NCI-H146 treated with DMSO at 0.1 percent for 48 hours (cell line): ENCODE data around the gene RSKR.
"Not testable (repeated sequence)": the region's sequence is repeated elsewhere in the genome, so short reads cannot be mapped to it uniquely, and the experiment has no call there.

ENCODE experiments used
- DNase-seq: peaks from one replicate; lab custom pipeline; 2025; ENCODE audit not compliant: unreplicated experiment; lab: John Stamatoyannopoulos, UW

RSKR gene, protein sequence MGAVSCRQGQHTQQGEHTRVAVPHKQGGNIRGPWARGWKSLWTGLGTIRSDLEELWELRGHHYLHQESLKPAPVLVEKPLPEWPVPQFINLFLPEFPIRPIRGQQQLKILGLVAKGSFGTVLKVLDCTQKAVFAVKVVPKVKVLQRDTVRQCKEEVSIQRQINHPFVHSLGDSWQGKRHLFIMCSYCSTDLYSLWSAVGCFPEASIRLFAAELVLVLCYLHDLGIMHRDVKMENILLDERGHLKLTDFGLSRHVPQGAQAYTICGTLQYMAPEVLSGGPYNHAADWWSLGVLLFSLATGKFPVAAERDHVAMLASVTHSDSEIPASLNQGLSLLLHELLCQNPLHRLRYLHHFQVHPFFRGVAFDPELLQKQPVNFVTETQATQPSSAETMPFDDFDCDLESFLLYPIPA

DNA sequence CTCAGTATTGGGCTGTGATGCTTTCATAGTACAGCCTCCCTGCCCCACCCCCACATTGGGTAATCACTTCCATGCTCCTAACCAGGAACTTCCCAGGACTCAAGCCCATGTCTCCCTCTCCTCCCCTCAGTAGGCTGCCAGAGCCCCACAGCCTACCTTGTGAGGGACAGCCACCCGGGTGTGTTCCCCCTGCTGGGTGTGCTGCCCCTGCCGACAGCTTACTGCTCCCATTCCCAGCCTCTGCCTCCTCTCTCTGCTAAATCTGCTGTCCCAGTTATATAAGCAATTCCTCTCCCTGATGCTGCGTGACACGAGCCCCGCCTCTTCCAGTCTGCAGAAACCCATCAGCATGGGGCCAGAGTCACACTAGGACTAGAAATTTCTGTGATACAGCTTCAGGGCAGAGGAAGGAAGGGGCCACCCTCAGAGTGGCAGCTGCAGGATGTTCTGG lies at the start of gene RSKR:
RSKR (minus strand) TSS at position 255 of the 451 bp plus-strand sequence; CDS start at position 231, 24 bp downstream.
- DNase-seq: no peak

DNA sequence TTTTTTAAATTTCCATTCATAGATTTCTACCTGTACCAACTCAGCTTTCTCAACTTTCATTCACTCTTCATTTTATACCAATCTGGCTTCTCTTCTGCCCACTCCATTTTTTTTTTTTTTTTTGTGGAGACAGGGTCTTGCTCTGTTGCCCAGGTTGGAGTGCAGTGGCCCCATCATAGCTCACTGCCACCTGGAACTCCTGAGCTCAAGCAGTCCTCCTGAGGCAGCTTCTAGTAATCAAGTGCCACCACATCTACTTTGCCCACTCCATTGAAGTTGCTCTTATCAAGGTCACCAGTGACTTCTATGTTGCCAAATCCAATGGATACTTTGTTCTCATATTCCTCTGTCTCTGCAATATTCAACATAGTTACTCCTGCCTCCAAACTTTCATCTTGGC lies 49.7 kb upstream of the RSKR start:
- DNase-seq: no peak

DNA sequence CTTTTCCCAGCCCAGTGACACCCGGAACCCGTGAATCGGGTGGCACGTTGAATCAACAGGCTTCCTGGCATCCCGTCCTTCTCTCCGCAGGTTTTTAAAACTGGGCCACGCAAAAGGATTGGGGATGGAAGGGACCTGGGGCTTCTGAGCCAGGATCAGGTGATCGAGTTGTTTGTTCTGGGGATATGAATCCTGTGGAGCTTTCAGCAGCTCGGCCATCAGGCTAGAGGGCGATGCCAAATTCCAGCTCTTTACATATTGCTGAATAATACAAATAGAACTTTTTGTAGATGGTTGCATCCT lies 48.5 kb upstream of the RSKR start:
- no peak for DNase-seq

DNA sequence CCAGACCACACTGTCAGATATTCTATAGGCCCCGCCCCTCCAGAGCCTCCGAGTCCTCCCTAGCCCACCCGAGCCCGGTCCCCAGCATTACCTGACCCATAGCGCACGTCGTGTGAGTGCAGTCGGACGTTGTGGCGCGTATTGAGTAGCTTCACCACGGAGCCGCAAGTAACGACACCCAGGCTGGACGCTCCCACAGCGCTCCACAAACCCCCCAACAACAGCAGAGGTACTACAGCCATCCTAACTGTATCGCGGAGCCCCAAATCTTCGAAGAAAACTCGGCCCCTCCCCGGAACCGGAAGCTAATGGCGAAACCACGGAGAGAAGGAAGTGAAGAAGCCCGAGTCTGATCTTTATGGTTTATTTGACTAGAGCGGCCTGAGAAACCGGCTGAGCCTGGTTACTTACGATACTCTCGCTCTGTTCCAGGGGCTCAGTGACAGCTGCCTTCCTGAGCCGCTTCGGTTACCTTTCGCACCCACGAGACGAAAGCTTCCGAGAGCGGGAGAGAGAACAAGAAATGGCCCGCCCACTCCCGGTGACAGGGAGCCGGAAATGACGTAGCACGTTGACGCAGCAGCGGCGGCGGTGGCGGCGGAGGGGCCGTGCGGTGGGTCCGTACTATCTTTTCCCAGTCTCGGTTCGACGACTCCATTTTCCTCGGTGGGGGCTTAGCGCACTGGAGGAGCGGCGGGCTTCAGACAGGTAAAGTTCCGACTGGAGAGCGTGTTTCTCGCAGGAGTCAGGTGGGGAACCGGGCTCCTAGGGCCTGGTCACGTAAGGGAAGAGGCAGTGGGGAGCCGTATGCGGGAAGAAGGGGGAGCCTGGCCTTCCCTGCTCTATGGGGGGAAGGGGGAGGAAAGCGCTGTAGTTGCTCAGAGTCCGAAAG lies 47.9 kb upstream of the RSKR start, which contains the start of the genes SDF2 and SUPT6H:
SDF2 (minus strand) TSS at position 272 of the 892 bp plus-strand sequence; CDS start at position 242, 30 bp downstream.
SUPT6H (plus strand) TSS at position 571 of the 892 bp plus-strand sequence. CDS start 11,197 bp downstream, outside the sequence.
- DNase-seq: peak; percentile 72

DNA sequence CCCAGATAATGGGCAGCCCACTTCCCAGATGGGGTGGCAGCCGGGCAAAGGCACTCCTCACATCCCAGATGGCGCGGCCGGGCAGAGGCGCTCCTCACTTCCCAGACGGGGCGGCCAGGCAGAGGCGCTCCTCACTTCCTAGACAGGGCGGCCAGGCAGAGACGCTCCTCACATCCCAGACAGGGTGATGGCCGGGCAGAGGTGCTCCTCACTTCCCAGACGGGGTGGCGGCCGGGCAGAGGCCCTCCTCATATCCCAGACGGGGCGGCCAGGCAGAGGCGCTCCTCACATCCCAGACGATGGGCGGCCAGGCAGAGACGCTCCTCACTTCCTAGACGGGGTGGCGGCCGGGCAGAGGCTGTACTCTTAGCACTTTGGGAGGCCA lies 45.5 kb upstream of the RSKR start:
- DNase-seq: not testable (repeated sequence)

DNA sequence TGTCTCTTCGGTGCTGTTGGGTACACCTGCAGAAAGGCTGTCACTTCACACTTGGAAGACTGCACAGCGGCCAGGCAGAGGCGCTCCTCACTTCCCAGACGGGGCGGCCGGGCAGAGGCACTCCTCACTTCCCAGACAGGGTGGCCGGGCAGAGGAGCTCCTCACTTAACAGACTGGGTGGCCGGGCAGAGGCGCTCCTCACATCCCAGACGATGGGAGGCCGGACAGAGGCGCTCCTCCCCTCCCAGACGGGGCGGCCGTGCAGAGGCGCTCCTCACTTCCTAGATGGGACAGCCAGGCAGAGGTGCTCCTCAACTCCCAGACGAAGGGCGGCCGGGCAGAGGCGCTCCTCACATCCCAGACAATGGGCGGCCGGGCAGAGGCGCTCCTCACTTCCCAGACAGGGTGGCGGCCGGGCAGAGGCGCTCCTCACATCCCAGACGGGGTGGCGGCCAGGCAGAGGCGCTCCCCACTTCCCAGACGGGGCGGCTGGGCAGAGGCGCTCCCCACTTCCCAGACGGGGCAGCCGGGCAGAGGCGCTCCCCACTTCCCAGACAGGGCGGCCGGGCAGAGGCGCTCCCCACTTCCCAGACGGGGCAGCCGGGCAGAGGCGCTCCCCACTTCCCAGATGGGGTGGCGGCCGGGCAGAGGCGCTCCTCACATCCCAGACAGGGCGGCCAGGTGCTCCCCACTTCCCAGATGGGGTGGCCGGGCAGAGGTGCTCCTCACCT lies 44.9 kb upstream of the RSKR start:
- DNase-seq: not testable (repeated sequence)

DNA sequence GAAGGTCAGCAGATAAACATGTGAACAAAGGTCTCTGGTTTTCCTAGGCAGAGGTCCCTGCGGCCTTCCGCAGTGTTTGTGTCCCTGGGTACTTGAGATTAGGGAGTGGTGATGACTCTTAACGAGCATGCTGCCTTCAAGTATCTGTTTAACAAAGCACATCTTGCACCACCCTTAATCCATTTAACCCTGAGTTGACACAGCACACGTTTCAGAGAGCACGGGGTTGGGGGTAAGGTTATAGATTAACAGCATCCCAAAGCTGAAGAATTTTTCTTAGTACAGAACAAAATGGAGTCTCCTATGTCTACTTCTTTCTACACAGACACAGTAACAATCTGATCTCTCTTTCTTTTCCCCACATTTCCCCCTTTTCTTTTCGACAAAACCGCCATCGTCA lies 44.4 kb upstream of the RSKR start:
- DNase-seq: not testable (repeated sequence)

DNA sequence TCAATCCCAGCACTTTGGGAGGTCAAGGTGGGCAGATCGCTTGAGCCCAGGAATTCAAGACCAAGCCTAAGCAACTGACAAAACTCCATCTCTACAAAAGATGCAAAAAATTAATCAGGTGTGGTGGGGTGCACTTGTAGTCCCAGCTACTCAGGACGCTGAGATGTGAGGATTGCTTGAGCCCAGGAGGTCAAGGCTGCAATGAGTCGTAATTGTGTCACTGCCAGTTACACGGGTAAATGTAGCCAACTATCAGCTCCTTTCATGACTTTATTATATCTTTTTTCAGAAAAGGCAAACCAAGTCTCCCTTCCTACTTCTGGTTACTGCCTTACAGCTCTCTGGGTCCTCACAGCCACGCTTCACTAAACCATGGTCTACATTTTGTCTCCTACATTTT lies 43.8 kb upstream of the RSKR start:
- no peak for DNase-seq

DNA sequence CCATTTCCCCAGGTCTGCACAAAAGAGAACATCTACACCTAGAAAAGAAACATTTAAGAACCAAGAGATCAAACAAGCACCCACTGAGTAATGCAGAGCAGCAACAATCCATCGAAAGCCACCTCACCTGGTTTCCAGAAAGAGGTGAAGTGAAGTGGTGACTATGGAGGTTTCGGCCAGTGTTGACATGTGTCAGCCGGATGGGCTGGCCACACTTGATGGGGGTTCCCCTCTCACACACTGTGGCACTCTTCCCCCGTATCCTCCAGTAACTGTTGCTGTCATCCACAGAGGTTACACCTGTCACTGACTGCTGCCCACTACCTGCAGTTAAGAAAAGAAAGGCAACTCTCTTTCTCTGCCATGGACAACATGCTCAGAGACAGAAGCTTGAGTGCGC lies 41.2 kb upstream of the RSKR start:
- DNase-seq: no peak

DNA sequence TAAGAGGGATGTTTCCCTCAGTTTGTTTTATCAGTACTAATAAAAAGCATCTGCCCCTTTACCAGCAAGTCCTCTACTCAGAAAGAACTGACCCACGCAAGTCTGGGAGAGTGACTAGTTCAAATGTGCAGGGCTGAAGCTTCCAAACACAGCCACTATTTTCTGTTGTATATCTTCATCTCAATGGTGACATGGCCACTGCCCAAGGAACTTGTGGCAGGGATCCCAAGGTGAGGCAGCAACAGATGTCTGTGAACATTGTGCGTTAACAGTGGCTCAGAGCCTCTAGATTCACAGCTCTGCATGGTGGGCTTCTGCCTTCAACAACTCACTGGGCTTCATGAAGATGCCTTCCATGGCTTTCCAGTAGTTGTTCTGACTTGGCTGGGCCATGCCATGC lies 34.7 kb upstream of the RSKR start:
- DNase-seq: no peak

DNA sequence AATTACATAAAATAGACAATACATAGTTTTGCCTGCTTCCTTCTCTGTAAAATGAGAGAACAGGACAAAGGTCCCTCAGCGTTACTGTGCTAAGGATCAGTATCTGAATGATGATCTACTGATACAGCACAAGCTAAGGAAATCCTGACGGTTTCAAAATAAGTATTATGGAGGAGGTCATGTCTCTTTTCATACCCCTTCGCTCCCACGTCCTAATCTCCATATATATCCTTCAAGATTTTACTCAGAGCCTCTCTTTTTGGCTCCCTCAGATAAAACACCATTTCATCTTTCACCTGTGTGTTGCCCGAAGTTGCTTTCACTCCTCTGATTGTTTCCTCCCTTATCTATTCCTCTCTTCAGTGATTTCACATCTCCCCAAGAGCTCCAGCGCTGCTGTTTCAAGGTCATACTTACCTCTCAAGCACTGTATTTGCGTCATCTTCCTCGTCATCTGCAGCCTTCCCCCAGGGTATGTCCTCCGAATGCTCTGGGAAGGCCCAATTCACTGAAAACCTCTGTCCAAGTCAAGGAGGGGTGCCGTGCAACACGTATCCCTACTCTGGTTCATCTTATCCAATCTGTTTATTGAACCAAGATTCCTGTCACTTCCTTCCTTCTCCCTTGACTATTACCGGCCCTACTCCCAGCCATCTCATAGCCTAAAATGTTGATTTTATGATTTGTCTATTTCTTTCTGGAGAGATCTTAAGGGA lies 32.2 kb upstream of the RSKR start:
- no peak for DNase-seq

DNA sequence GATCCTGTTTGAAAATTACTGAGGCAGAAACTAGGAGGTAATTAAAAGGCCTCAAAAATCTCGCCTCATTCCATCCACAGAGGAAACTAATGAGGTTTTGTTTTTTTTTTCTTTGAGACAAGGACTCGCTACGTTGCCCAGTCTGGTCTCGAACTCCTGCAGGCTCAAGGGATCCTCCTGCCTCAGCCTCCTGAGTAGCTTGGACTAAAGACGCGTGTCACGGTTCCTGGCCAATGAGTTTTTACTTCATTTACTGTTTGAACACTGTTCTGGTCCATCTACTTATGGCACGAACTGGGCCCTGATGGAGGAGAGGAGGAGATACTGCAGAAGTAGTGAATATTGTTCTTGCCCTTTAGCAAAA lies 31.6 kb upstream of the RSKR start:
- no peak for DNase-seq

DNA sequence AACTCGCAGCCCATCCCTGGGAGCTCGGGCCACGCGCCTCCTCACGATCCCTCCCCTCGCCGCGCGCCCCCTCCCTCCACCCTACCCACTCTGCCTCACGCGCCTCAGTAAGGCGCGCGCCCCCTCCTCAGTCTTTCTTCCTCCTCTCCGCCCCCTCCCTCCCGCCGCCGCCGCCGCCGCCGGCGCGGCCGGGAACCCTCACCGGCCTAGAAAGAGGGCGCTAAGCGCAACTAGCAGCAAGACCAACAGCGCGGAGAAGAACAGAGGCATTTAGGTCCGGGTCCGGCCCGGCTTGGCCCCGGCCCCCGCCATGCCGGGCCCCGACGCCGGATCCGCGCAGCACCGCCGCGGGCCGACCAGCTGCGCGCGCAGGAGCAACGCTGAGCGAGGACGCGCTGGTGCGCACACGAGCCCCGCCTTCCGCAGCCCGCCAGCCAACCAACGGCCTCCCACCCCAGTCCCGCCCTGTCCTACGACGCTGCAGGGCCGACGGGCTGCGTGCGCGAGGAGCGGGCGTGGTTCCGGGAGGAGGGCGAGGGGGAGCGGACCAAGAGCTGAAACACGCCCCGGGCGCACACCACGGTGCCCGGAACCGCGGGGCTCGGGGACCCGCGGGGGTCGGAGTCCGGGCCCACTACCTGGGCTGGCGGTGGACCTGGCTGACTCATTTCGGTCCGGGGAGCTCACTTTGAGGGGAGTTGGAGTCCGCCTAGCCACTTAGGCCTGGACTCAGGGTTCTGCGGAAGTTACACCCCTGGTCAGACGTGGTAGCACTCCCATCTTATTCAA lies 31.0 kb upstream of the RSKR start, which contains the start of gene BLTP2:
BLTP2 (minus strand) TSS at position 372 of the 789 bp plus-strand sequence; CDS start at position 270, 102 bp downstream.
- DNase-seq: peak; percentile 80

DNA sequence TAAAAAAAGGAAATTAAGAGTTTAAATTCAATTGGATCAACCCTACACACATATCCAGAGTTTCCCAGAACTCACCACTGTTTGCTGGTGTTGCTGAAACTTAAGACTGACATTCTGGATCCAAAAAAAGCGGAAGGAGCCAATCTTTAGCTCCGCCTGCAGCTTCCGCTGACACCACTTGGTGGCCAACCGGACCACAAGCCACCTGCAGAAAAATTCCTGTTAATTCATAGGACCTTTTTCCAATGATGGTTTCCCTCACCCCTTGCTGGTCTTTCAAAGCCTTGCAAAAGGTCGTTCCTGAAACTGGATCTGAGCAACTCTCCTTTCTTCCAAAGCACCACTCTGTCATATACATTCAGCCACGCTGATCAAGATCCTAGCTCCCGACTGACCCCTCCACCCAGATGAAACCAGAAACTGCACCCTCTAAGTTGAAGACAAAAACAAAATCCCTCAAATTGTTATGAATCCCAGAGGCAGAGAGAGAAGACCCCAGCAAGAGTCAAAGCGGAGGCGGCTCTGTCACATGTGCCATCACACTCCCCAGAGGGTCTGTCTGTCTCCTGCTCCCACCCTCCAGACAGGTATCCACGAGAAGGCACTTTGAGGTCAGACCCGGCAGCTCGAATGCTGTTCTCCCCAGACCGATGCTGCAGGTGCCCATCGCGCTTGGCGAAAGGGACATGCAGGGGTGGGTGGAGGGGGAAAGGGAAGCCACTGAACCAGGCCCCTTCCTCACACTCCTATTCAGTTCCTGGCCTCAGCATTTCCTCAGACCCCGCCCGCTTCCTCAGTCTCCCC lies 30.2 kb upstream of the RSKR start:
- no peak for DNase-seq

DNA sequence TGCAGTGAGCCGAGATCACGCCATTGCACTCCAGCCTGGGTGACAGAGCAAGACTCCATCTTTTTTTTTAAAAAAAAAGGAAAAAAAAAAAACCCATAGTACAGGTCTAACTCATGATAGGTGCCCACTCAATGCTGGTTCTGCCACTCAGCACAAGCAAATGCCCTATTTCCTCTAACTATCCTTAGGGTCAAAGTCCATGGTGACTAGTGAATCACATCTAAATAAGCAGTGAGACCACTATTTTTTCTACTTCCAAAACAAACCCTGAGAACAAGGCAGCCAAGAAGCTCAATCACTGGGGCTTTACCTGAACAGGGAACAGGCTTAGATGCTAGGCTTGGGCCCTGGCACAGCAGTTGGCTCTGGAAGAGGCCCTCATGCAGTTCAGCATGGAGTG lies 27.6 kb upstream of the RSKR start:
- no peak for DNase-seq

DNA sequence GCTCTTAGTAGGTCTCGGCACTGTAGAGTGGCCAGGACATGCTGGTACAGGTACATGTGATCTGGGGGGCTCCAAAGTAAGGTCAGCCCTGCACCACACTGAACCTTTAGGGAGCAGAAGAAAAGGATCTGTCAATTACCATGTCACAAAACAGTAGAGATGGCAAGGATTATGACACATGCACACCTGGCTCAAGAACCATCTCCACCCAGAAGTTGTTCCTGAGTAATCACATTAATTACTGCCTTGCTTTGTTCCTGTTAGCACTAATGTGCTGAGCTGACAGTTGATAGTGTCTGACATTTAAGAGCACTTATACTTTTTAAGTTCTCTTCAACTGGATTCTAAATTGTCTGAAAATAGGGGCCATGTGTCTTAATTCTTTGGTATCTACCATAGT lies 21.5 kb upstream of the RSKR start:
- no peak for DNase-seq

DNA sequence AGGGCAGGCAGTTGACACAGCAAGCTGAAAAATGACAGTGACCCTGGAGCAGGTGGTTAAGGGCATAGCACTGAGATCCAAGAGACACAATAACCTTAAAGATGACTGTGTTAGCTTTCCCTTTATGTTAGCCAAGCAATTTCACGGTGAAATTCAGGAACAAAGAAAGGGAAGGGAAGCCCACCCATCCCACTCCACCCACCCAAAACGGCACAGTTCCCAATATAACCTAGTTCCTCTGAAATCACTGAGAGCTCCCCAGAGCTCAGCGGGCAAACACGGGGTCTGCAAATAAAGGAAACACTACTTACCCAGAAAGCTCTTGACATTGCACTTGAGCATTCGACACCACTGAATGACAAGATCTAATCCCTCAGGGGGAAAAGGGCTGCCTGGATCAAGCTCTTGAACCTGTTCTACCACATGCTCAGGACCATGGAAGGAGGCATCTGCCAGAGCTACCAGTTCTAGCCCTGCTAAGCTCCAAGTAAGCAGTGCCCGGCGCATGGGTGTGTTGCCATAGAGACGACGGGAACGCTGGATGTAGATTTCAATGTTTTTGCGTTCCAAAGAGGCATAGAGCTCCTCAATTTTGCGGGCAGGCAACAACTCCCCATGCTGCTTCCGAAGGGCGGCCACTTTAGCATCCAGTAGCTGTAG lies 20.4 kb upstream of the RSKR start:
- no peak for DNase-seq

DNA sequence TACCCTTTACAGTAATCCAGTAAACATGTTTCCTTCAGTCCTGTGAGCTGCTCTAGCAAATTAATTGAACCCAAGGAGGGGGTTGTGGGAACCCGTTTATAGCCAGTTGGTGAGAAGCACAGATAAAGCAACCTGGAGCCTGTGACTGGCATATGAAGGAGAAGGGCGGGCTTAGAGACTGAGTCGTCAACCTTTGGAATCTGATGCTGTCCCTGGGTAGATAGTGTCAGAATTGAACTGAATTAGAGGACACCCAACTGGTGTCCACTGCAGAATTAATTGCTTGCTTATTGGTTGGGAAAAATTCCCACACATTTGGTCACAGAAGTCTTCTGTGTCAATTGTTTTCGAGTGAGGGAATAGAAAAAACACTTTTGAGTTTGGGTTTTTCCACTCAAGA lies 12.8 kb upstream of the RSKR start:
- no peak for DNase-seq
